Choroid plexus epithelial cell (primary cell): Measurements from ENCODE around the gene SNRNP200.
"Not testable (repeated sequence)": the region's sequence is repeated elsewhere in the genome, so short reads cannot be mapped to it uniquely, and the experiment has no call there.

Experiments
- DNase-seq: peaks from one replicate; pipeline ENCODE4 v3.0.0-alpha.2; 2010; ENCODE audit warnings: low read depth
- H3K4me3 ChIP-seq: 2 replicates; pipeline ENCODE4 v1.5.1; 2011; ENCODE audit warnings: low read depth, mild to moderate bottlenecking, control low read depth, low read length, moderate library complexity
- TF ChIP-seq, protein P1 (sequence below): conservative IDR thresholded peaks from 2 replicates; pipeline ENCODE4 v1.5.1; 2011; ENCODE audit warnings: low read depth, mild to moderate bottlenecking, control low read depth, inconsistent platforms, low read length, moderate library complexity

Gene SNRNP200

GRCh38 chr2:96315005-96315399 is 9.7 kb upstream of the SNRNP200 start:
- TF ChIP-seq, protein P1, sequence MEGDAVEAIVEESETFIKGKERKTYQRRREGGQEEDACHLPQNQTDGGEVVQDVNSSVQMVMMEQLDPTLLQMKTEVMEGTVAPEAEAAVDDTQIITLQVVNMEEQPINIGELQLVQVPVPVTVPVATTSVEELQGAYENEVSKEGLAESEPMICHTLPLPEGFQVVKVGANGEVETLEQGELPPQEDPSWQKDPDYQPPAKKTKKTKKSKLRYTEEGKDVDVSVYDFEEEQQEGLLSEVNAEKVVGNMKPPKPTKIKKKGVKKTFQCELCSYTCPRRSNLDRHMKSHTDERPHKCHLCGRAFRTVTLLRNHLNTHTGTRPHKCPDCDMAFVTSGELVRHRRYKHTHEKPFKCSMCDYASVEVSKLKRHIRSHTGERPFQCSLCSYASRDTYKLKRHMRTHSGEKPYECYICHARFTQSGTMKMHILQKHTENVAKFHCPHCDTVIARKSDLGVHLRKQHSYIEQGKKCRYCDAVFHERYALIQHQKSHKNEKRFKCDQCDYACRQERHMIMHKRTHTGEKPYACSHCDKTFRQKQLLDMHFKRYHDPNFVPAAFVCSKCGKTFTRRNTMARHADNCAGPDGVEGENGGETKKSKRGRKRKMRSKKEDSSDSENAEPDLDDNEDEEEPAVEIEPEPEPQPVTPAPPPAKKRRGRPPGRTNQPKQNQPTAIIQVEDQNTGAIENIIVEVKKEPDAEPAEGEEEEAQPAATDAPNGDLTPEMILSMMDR = no peak
- H3K4me3 ChIP-seq = no peak overlapping the region
- DNase-seq = no peak

DNA sequence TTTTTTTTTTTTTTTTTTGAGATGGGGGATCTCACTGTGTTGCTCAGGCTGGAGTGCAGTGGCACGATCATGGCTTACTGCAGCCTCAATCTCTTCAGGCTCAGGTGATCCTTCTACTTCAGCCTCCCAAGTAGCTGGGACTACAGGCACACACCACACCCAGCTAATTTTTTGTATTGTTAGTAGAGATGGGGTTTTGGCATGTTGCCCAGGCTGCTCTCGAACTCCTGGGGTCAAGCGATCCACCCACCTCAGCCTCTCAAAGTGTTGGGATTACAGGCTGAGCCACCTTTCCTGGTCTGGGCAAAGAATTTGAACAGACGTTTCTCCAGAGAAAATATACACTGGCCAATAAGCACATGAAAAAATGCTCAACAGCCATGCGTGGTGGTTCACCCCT is 2.9 kb upstream of the SNRNP200 start:
- TF ChIP-seq, protein P1 = no peak
- H3K4me3 ChIP-seq = no peak overlapping the region
- no peak for DNase-seq

GRCh38 chr2:96306370-96306769 is 1.0 kb upstream of the SNRNP200 start:
- DNase-seq = no peak
- peak overlapping the region; percentile 98 for H3K4me3 ChIP-seq
- TF ChIP-seq, protein P1 = no peak

DNA sequence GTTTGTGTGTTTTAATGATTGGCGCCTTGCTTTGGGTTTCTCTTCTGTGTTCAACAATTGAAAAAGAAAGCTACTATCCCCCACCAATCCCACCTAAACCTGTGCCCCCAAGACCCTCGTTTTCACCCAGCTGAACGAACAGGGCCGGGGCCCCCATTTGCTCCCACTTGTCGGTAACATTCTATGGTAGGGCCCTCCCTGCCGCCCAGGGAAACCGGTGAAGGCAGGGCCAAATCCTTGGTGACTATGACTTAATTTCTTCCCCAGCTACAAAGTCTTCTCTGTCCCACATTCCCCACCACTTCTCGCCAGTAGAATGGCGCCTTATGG is 598 bp upstream of the SNRNP200 start:
- DNase-seq = no peak
- H3K4me3 ChIP-seq = peak overlapping the region; percentile 98
- TF ChIP-seq, protein P1 = no peak

GRCh38 chr2:96304606-96305005 is 740 bp downstream of the SNRNP200 start:
- DNase-seq = no peak
- TF ChIP-seq, protein P1 = no peak
- peak overlapping the region; percentile 98 for H3K4me3 ChIP-seq

DNA sequence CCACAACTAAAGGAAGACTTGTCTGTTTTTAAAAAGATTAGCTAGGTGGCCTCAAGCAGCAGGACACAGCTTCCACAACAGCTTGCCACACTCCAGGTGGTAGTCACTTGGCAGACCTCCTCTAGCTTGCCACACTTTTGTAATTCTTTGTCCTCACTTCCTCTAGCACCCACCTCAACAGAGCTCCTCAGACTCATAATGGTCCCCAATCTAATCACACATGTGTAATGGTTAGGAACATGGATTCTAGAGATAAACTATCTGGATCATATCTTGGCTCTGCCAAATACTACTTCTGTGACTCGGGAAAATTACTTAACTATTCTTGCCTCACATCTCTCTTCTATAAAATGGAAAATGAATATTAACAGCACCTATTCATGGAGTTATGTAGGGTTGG is 3.5 kb downstream of the SNRNP200 start:
- no peak for DNase-seq
- no peak overlapping the region for H3K4me3 ChIP-seq
- TF ChIP-seq, protein P1 = no peak

DNA sequence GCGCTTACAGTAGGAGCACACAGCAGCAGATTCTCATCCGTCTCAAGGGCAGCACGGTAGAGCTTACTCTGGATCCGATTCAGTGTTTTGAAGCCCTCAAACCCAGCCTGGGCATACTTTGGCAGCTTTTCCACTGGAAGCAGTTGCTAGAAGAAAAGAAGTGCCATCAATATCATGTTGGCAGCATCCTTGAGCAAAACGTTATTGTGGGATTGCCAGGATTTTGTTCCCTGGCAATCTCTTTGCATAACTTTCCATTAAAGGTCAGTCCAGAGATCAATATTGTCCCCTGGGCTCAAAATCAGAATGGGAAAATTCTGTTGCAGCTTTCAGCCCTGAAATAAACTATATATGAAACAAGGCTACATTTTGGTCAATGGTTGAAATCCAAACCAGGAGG is 8.4 kb downstream of the SNRNP200 start:
- TF ChIP-seq, protein P1 = no peak
- no peak overlapping the region for H3K4me3 ChIP-seq
- no peak for DNase-seq

GRCh38 chr2:96294271-96294670 is 11.1 kb downstream of the SNRNP200 start:
- DNase-seq, H3K4me3 ChIP-seq: not testable (repeated sequence)
